IPS-18c (cell line): Measurements from ENCODE around the gene ANKS1A.
"Not testable (repeated sequence)": the region's sequence is repeated elsewhere in the genome, so short reads cannot be mapped to it uniquely, and the experiment has no call there.

Experiments
- H3K4me3 ChIP-seq: 2 replicates; pipeline ENCODE4 v1.7.0; 2013; ENCODE audit warnings: low read depth, mild to moderate bottlenecking, low read length, moderate library complexity; ENCODE audit not compliant: insufficient read depth
- H3K9me3 ChIP-seq: one replicate; pipeline ENCODE4 v1.6.1; 2013; ENCODE audit warnings: mild to moderate bottlenecking, low read length, moderate library complexity; ENCODE audit not compliant: control insufficient read depth, insufficient read depth

The ANKS1A gene

DNA sequence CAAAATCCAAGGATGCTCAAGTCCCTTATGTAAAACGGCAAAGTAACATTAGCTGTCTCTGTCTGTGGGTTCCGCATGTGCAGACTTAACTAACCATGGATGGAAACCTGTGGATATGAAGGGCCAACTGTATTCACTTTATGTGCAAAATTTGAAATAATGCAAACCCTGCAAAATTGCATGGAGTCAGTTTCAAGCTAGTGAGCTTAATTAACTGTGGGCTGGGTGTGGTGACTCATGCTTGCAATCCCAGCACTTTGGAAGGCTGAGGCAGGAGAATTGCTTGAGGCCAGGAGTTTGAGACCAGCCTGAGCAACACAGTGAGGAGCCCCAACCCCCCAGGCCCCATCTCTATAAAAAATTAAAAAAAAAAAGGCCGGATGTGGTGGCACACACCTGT is 81.4 kb downstream of the ANKS1A start:
- Histone ChIP-seq H3K9me3 (no peaks in the 10 kb centered on the region), H3K4me3 (no peak overlapping the region)

DNA sequence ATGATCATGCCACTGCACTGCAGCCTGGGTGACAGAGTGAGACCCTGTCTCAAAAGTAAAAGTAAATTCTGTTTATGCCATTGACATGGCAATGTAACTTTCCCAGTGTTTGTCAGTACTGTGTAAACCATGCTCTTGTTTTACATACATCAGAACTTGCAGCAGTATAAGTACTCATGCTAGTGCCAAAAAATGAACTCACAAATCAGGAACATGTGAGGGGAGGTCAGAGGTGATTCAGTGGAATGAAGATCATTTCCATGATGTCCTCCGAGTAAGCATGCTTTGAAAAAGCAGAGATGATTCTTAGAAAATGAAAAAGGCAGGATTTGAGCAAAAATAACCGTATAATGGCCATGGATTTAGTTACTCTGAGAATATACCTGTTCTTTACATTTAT is 81.9 kb downstream of the ANKS1A start:
- H3K4me3 ChIP-seq, result no peak overlapping the region

DNA sequence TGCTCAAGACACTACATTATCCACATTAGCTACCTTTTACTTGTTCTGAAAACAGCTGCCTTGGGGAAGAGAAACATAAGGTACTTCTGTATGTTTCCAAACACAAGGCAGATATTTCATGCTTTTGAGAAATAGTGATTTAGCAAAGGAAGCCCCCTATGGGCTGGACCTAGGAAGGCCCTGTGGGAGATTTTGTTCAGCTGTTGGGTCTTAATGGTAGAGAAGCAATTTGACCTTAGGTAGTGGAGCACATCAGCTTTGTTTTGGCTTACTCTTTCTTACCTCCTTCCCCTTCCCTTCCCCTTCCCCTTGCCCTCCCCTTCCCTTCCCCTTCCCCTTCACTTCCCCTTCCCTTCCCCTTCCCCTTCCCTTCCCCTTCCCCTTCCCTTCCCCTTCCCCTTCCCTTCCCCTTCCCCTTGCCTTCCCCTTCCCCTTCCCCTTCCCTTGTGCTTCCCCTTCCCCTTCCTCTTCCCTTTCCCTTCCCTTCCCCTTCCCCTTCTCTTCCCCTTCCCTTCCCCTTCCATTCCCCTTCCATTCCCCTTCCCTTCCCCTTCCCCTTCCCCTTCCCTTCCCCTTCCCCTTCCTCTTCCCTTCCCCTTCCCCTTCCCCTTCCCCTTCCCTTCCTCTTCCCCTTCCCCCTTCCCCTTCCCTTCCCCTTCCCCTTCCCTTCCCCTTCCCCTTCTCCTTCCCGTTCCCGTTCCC is 84.6 kb downstream of the ANKS1A start:
- H3K9me3 ChIP-seq, result no peaks in the 10 kb centered on the region
- H3K4me3 ChIP-seq, result no peak overlapping the region

More for the DNA sequence above, 81.9 kb downstream of the ANKS1A start:
- H3K9me3 ChIP-seq, result no peaks in the 10 kb centered on the region

DNA sequence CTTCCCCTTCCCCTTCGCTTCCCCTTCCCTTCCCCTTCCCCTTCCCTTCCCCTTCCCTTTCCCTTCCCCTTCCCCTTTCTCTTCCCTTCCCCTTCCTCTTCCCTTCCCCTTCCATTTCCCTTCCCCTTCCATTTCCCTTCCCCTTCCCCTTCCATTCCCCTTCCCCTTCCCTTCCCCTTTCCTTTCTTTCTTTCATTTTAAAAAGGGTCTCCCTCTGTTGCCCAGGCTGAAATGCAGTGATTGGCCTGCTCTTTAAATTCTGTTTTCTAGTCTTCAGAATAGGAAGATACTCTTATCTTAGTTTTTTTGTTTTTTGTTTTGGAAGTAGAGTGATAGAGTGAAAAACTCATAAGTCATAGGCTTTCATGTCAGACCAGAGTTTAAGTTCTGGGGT is 85.2 kb downstream of the ANKS1A start:
- H3K9me3 ChIP-seq, result no peaks in the 10 kb centered on the region
- H3K4me3 ChIP-seq, result no peak overlapping the region

DNA sequence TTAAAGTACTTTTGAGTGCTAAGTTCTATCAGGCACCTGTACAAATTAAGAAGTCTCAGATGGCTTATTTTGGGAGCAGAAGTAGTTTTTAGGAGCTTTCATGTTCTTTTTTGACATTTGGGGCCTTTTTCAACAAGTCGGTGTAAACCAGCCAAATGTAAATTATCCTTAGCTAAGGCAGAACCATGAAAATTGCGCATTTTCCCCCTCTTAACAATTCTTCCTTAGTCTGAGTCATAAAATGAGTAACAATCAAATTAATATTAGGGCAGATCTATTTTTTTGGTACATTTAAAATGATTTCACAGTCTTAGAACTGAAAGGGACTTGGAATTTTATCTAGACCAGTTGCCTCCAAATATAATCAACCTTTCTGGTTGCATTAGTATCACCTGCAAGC is 87.2 kb downstream of the ANKS1A start:
- H3K4me3 ChIP-seq, result no peak overlapping the region
- H3K9me3 ChIP-seq, result no peaks in the 10 kb centered on the region

DNA sequence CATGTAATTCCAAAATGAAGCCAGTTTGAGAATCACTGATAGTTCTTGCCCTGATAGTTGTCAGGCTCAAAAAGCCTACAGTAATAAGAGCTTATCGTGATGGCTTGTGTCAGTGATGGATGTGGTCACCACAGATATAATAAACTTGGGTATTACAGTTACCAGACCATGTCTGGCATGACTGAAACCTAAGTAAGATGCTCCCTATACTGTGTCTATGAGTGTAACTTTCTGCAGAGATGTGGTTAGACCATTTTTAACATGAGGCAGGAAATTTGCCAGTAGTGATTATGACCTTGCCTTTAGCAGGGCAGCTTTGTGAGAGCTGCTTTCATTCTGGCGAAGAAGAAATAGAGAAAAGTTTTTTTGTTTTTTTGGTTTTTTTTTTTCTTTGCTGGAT is 90.2 kb downstream of the ANKS1A start:
- Histone ChIP-seq H3K9me3 (no peaks in the 10 kb centered on the region), H3K4me3 (no peak overlapping the region)

DNA sequence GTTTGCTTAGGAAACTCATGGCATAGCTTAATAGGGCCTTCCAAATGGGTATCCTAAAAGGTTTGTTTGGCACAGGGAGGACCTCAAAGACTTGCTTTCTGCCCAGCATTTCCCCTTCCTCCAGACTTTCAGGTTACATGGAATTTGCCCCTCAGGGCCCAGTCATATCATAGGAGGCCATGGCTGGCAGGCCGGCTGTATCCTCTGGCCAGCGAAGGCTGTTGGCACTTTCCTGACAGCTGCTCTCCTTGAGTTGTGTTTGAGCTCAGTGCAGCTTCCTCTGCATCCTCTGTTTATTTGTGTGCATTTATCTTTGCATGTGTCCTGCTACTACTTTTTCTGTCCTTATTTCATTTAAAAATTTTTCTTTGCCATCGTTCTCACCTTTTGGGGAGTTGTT is 90.9 kb downstream of the ANKS1A start:
- Histone ChIP-seq H3K9me3 (no peaks in the 10 kb centered on the region), H3K4me3 (no peak overlapping the region)

DNA sequence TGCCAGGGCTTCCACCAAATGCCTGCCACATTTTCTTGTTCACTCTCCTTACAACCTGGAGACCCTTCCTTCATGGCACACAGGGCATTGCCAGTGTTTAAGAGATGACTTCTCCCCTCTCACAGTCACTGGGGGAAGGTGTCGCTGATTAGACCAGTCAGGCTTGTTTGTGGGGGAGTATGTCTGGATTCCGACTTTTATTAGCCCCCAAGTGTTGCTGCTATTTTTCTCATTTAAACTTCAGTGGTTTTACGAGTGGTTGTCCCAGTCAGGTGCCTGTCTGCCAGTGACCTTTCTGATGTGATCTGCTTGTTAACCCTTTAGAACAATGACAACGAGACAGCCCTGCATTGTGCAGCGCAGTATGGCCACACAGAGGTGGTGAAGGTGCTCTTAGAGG is 92.3 kb downstream of the ANKS1A start:
- Histone ChIP-seq H3K9me3 (no peaks in the 10 kb centered on the region), H3K4me3 (no peak overlapping the region)

DNA sequence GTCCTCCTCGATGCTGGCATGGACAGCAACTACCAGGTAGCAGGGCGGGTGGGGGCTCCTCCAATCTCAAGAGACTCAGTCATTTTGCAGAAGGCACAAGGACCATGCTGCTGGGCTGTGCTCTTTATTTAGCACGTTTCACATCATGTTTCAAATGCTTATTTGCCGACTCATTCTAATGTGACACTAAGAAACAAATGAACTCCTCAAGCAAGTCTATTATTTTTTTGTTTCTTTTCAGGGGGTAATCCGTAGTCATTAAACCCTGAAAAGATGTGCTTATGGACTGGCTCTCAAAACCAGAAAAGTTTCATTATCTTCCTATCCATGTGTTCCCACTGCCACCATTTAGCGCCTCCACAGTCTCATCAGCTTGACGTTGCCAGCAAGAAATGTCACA is 92.9 kb downstream of the ANKS1A start:
- no peaks in the 10 kb centered on the region for H3K9me3 ChIP-seq
- no peak overlapping the region for H3K4me3 ChIP-seq

DNA sequence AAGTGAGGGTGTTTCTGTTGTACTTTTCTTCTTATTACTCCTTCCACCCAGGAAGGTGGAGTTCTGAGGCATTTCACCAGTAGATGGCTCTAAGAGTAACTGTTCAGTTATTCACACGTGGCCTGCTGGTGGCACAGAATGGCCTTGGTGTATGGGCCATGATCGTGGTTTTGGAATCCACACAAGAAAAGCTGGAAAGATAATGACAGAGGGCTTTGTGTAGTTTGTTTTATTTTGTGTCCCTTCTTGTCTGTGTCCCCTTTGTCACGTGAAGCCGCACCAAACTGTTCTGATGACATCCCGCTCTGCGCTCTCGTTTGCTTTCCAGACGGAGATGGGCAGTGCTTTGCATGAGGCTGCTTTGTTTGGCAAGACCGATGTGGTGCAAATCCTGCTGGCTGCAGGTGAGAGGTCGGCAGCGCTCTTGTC is 93.4 kb downstream of the ANKS1A start:
- no peak overlapping the region for H3K4me3 ChIP-seq
- no peaks in the 10 kb centered on the region for H3K9me3 ChIP-seq

DNA sequence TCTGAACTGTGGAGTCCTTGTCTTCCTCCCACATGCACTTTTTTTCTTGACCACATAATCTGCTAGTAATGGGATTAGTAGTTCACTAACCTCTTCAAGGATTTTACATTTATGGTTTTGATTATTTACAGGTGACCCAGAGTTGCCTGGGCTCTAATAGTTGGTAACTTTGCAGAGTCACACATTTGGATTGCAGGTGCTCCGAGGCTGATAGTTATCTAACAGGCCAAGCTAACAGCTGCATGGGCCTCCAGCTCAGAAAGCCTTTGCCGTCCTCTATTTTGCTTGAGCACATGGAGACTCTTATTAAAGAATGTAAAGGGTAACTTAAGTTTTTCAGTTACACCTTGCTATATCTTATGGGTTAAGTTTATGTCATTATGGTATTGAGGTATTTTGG is 95.4 kb downstream of the ANKS1A start:
- H3K9me3 ChIP-seq, result no peaks in the 10 kb centered on the region
- H3K4me3 ChIP-seq, result no peak overlapping the region

DNA sequence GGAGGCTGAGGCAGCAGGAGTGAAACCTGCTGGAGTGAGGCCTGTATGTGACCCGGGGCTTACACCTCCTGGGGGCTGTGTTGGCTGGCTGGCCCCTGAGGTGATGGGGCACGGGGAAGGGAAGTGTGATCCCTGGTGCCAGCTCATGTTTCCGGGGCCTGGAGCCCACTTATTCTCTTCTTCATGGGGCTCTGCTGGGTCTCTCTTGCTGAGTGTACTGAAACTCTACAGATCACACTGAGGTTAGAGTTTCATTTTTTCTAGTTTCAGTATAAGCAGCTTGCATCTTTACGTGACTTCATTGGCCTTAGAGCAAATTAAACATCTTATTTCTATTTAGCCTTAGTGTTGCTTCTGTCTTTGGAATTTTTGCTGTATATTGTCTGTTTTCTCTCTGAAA is 96.2 kb downstream of the ANKS1A start:
- Histone ChIP-seq H3K9me3 (no peaks in the 10 kb centered on the region), H3K4me3 (no peak overlapping the region)

DNA sequence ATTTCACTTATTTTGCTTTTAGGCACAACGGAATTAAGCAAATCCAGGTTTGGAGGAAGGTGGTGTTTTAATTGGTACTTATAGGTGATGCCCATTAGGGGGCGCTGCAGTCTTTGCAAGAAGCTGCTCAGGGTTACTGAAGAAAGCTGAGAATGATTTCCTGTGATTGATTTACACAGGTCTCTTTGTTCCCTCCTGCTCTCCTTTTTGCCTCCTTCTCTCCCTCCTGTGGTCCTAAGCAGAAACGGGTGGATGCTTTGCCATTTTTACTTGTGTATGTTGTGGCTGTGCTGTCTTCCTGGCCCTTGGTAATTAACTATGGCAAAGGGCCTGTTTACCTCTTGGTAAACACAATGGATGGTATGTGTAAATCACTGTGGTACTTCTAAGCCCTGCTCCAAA is 97.8 kb downstream of the ANKS1A start:
- H3K9me3 ChIP-seq, result no peaks in the 10 kb centered on the region

DNA sequence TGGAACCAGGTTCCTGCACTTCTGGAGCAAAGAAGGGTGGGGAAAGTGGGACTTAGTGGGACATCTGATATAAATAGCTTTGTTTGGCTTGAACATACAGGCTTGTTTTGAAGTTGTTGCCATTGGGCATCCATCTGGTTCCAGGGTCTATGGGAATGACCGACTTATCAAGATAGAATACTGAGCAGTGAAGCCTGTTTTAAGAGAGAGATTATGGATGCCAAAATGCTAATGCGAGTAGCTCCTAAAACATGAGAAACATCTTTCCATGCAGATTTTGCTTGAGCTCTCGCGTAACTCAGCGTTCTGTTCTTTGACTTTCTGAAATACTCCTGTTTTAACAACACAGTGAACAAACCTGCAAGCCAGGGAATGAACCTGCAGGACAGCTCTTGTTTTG is 98.5 kb downstream of the ANKS1A start:
- no peaks in the 10 kb centered on the region for H3K9me3 ChIP-seq
- no peak overlapping the region for H3K4me3 ChIP-seq

More for the DNA sequence above, 97.8 kb downstream of the ANKS1A start:
- H3K4me3 ChIP-seq, result no peak overlapping the region

DNA sequence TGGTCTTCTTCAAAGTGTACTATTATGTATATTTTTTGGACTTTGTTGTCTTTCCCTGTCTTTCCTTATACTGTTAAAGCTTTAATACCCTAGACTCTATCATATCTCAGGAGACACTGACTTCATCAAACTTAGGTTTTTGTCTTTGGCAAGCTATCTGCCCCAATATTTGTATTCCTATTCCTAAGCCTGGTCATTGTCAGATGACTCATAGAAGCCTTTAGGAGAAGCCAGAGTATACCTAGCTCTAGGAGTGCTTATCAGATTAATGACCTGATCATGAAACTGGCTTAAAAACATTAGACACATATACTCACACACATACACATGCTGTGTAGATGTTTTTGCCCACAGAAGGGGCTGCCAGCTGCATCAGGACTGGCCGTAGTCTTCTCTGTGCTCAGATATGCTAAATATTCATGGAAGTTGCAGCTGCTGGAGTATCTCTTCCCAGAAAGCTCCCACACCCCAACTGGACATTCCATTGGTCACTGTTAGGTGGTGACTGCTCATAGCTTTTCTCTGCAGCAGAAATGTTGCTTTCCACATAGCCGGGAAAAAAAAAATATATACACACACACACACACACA is 102.0 kb downstream of the ANKS1A start:
- Histone ChIP-seq H3K4me3 (no peak overlapping the region), H3K9me3 (no peaks in the 10 kb centered on the region)

DNA sequence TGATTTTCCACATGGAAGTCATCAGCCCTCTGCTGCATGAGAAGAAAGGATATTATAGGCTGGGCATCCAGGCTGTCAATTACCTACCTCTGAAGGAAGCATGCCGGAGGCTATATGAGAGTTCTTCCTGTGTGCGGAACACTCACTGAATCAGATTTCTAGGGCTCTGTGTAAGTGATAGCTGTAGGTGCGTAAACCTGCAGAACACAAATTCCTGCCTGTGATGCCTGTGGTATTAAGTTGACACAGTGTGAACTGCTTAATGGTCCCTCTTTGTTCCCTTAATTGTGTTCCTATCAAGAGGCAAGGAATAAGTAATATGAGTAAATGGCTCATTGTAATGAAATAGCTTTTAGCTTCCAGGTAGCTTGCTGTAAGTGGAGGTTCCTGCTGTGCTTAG is 103.3 kb downstream of the ANKS1A start:
- no peak overlapping the region for H3K4me3 ChIP-seq

DNA sequence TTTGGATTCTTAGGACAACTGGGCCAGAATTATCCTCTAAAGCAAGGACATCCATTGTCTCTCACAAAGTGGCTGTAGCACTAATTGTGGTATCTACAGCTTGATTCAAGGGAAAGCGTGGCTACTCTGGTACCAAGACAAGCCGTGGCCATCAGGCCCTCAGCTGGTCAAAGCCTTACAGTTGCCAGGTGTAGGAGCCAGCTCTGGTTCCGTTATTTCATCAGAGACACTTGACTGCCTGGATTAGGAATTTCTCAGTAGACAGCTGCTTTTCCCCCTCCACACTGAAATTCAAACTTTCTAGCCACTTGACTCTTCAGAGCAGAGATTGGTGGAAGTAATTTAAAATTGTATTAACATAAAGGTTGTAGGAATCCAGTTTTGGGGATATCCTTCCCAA is 104.2 kb downstream of the ANKS1A start:
- Histone ChIP-seq H3K9me3 (no peaks in the 10 kb centered on the region), H3K4me3 (no peak overlapping the region)

More for the DNA sequence above, 103.3 kb downstream of the ANKS1A start:
- no peaks in the 10 kb centered on the region for H3K9me3 ChIP-seq

DNA sequence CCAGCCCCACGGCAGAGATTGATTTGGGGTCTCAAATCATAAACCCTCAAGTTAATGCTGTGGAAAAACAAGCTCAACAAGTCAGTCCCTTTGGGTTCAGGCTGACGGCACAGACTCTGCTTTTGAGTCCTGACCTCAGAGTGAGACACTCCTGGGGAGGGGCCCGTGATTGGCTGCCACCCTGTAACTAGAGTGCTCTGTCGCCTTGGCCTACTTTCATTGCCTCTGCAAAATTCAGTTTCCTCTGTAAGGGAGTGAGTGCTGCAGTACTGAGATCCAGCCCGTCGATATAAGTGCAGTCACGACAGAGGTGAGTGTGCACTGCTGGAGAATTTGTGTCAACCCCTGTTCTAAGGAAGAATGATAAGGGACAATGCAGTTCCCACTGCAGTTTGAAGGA is 105.6 kb downstream of the ANKS1A start:
- H3K9me3 ChIP-seq, result no peaks in the 10 kb centered on the region
- no peak overlapping the region for H3K4me3 ChIP-seq

DNA sequence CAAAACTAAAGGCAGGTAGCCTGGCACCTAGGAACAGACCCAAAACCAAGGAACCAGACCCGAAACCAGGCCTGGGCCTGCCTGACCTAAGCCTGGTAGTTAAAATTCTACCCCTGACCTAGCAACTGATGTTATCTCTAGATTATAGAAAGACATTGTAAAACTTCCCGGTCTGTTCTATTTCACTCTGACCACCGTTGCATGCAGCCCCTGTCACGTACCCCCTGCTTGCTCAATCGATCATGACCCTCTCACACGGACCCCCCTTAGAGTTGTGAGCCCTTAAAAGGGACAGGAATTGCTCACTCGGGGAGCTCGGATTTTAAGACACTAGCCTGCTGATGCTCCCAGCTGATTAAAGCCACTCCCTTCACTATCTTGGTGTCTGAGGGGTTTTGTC is 109.4 kb downstream of the ANKS1A start:
- not testable (repeated sequence) for H3K4me3 ChIP-seq, H3K9me3 ChIP-seq
